HG03280 (cell line): ENCODE data around the gene SNRPB.

ENCODE experiments used
- ATAC-seq: cut with Tn5 transposase; IDR thresholded peaks from one replicate; pipeline ENCODE4 v1.9.1; 2021; ENCODE audit warnings: mild to moderate bottlenecking, moderate library complexity; ENCODE audit not compliant: unreplicated experiment

Gene SNRPB

DNA sequence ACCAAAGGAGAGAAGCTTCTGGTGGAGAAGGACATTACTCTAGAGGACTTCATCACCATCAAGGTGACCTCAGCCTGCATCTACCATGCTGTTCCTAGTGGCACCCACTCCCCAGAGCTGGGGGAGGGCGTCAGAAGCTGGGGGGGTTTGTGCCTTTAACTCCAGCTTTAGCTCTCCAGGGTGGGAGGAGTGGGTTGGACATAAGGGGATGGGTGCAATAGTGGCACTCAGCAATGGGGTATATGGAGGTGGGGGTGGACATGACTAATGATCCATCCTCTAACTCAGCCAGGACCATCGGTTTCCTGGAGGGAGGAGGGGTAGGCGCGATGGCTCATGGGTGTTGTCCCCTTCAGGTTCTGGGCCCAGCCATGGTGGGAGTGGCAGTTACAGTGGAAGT, 40.1 kb downstream of the SNRPB start:
- no peak for ATAC-seq

- no peak for ATAC-seq
Measured at GRCh38 chr20:2429051-2429450, 41.5 kb downstream of the SNRPB start.

- ATAC-seq, result no peak
Measured at GRCh38 chr20:2421247-2421646, 49.3 kb downstream of the SNRPB start.

DNA sequence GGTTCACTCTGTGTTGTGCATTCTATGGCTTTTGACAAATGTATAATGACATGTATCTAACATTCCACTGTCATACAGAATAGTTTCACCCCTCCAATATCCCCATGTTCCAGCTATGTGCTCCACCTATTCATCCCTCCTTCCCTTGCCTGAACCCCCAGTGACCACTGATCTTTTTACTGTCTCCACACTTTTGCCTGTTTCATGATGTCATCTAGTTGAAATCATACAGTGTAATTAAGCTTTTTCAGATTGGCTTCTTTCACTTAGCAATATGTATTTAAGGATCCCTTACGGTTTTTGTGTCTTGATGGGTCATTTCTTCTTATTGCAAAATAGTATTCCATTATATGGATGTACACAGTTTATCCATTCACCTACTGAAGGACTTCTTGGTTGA, 50.1 kb downstream of the SNRPB start:
- no peak for ATAC-seq

- no peak for ATAC-seq
Measured at GRCh38 chr20:2418388-2418787, 52.2 kb downstream of the SNRPB start.

GRCh38 chr20:2417213-2417541, 53.4 kb downstream of the SNRPB start:
- no peak for ATAC-seq

- ATAC-seq, result no peak
Measured at GRCh38 chr20:2416541-2417212, 53.9 kb downstream of the SNRPB start.
